ENCODE data around the gene QRICH2. TPM values are rescaled to one million over a fixed set of nuclear protein-coding genes. Genes with fewer than 3 reads are reported as not detected.

Gene QRICH2
- total RNA-seq, 1 donor from 2014 or later, result 3.8 TPM

GRCh38 chr17:76304226-76305134 is 3.6 kb downstream of the QRICH2 start:
- no peak for TF ChIP-seq CTCF (IDR thresholded peaks at IDR 0.05; ENCODE audit: insufficient read depth, low read depth, low read length)
- TF ChIP-seq EZH2 (IDR thresholded peaks at IDR 0.05; ENCODE audit: insufficient read depth, low read length), result no peak
- Mint-ChIP-seq H3K36me3 (ENCODE audit: low read depth, unreplicated experiment) (peaks cover 8% of the 10 kb centered on the region), H3K4me1 (ENCODE audit: low read depth, unreplicated experiment) (no peaks in the 10 kb centered on the region), H3K27ac (ENCODE audit: unreplicated experiment) (no peak overlapping the region), H3K9me3 (ENCODE audit: unreplicated experiment) (peaks cover 4% of the 10 kb centered on the region), H3K27me3 (ENCODE audit: low read depth, unreplicated experiment) (no peaks in the 10 kb centered on the region), H3K4me3 (ENCODE audit: unreplicated experiment) (peak overlapping the region; percentile 62)
- H3K27ac ChIP-seq (ENCODE audit: low read depth, low read length), result no peak overlapping the region
- H3K36me3 ChIP-seq (ENCODE audit: insufficient read depth, low read length), result no peaks in the 10 kb centered on the region
- H4K20me1 ChIP-seq (ENCODE audit: insufficient read depth, low read length), result peaks cover 3% of the 10 kb centered on the region
- H3K4me2 ChIP-seq (ENCODE audit: low read length), result no peak overlapping the region
- no peak overlapping the region for H3K4me3 ChIP-seq (ENCODE audit: insufficient read depth, low read depth, low read length)
- no peaks in the 10 kb centered on the region for H3K9me3 ChIP-seq (ENCODE audit: insufficient read depth, low read depth, low read length)
- no peak for FAIRE-seq
- H2AFZ ChIP-seq (ENCODE audit: low read depth, low read length), result no peak overlapping the region
- no peak overlapping the region for H3K9ac ChIP-seq (ENCODE audit: low read length)
- no peaks in the 10 kb centered on the region for H3K4me1 ChIP-seq (ENCODE audit: insufficient read depth, low read length)
- H3K27me3 ChIP-seq (ENCODE audit: insufficient read depth, low read length), result no peaks in the 10 kb centered on the region
- no peaks in the 10 kb centered on the region for H3K79me2 ChIP-seq (ENCODE audit: insufficient read depth, low read length)
- DNase-seq (ENCODE audit: low read depth), result no peak

- H3K27me3 Mint-ChIP-seq (ENCODE audit: low read depth, unreplicated experiment), result no peaks in the 10 kb centered on the region
These were observed 10.6 kb downstream of the QRICH2 start for GRCh38 chr17:76297436-76297835.

More at GRCh38 chr17:76297436-76297835, 10.6 kb downstream of the QRICH2 start:
- DNase-seq (ENCODE audit: low read depth) (no peak), FAIRE-seq (no peak)
- no peak overlapping the region for H3K4me3 Mint-ChIP-seq (ENCODE audit: unreplicated experiment)
- H3K27ac Mint-ChIP-seq (ENCODE audit: unreplicated experiment), result no peak overlapping the region
- H3K27ac ChIP-seq (ENCODE audit: low read depth, low read length), result no peak overlapping the region
- TF ChIP-seq EZH2 (IDR thresholded peaks at IDR 0.05; ENCODE audit: insufficient read depth, low read length), result no peak
- no peak for TF ChIP-seq CTCF (IDR thresholded peaks at IDR 0.05; ENCODE audit: insufficient read depth, low read depth, low read length)
- H3K9ac ChIP-seq (ENCODE audit: low read length), result no peak overlapping the region
- no peaks in the 10 kb centered on the region for H3K9me3 Mint-ChIP-seq (ENCODE audit: unreplicated experiment)
- H2AFZ ChIP-seq (ENCODE audit: low read depth, low read length), result no peak overlapping the region
- H4K20me1 ChIP-seq (ENCODE audit: insufficient read depth, low read length), result no peaks in the 10 kb centered on the region
- no peaks in the 10 kb centered on the region for H3K4me1 Mint-ChIP-seq (ENCODE audit: low read depth, unreplicated experiment)
- H3K79me2 ChIP-seq (ENCODE audit: insufficient read depth, low read length), result no peaks in the 10 kb centered on the region
- no peak overlapping the region for H3K4me2 ChIP-seq (ENCODE audit: low read length)
- no peaks in the 10 kb centered on the region for H3K9me3 ChIP-seq (ENCODE audit: insufficient read depth, low read depth, low read length)
- H3K4me3 ChIP-seq (ENCODE audit: insufficient read depth, low read depth, low read length), result no peak overlapping the region
- no peaks in the 10 kb centered on the region for H3K27me3 ChIP-seq (ENCODE audit: insufficient read depth, low read length)
- no peaks in the 10 kb centered on the region for H3K4me1 ChIP-seq (ENCODE audit: insufficient read depth, low read length)
- peaks cover 17% of the 10 kb centered on the region for H3K36me3 Mint-ChIP-seq (ENCODE audit: low read depth, unreplicated experiment)
- peaks cover 7% of the 10 kb centered on the region for H3K36me3 ChIP-seq (ENCODE audit: insufficient read depth, low read length)

Measured in astrocyte (in vitro differentiated cells and primary cell).